HepG2 (cell line): ENCODE data around the gene EIF5B. TPM values are rescaled to one million over a fixed set of nuclear protein-coding genes. Genes with fewer than 3 reads are reported as not detected.

ENCODE experiments used
- ATAC-seq: fragments of 200-7000 bp; cut with Tn5 transposase; 3 replicates; pipeline ENCODE4 v1.9.1; 2020; ENCODE audit warnings: mild to moderate bottlenecking, moderate library complexity
- BruUV-seq: library from RNA; stranded (reverse); fragments of 400-500 nt; replicated peaks from 2 replicates; lab custom pipeline; 2021; lab: Mats Ljungman, UMichigan
- CTCF ChIA-PET: fragments of 300-600 bp; formaldehyde crosslinking; extraction: SDS; loops from one replicate; lab custom pipeline; 2021; ENCODE audit warnings: low total read pairs, inconsistent platforms, low intra/inter-chr PET ratio; lab: Yijun Ruan, JAX
- POLR2A ChIA-PET: fragments of 350-600 bp; sonication (Branson Sonifier 250); formaldehyde crosslinking; loops from one replicate; lab custom pipeline; 2020; ENCODE audit warnings: antibody characterized with exemption, inconsistent platforms; lab: Yijun Ruan, JAX
- DNase-seq: peaks from one replicate; pipeline ENCODE4 v3.0.0-alpha.2; 2015; ENCODE audit warnings: low spot score
- FAIRE-seq: peaks from 3 replicates; lab custom pipeline; 2011; peaks lifted over from hg19 to GRCh38; lab: Jason Lieb, UNC
- H2AFZ ChIP-seq: one replicate; pipeline ENCODE4 v1.6.1; 2011; ENCODE audit warnings: low read length, inconsistent platforms
- H3K27ac ChIP-seq: fragments of 300-600 bp; 3 replicates; pipeline ENCODE4 v1.8.0; 2011; ENCODE audit warnings: mixed run types, mild to moderate bottlenecking, mixed read lengths, low read length, inconsistent platforms; ENCODE audit not compliant: insufficient read depth; ENCODE audit errors: extremely low read length
- H3K27me3 ChIP-seq, 2 experiments: fragments of 200-600 bp in 1 of 2; 2 replicates in 1 of 2; 3 replicates in 1 of 2; pipeline versions ENCODE4 v1.6.0 to v1.8.0; 2011; ENCODE audit warnings: low read length in 2 of 2, mild to moderate bottlenecking in 2 of 2, moderate library complexity in 2 of 2, inconsistent platforms in 1 of 2; ENCODE audit not compliant: insufficient read depth in 2 of 2, control insufficient read depth in 1 of 2
- H3K36me3 ChIP-seq, 2 experiments: fragments of 200-600 bp in 1 of 2; replicated peaks in 1 of 2; 2 replicates in 1 of 2; 3 replicates in 1 of 2; pipeline versions ENCODE4 v1.5.1 to v1.8.0; 2011; ENCODE audit warnings: low read length in 2 of 2, inconsistent platforms in 1 of 2; ENCODE audit not compliant: insufficient read depth in 2 of 2, control insufficient read depth in 1 of 2
- H3K4me1 ChIP-seq: 2 replicates; pipeline ENCODE4 v1.5.1; 2012; ENCODE audit warnings: low read length, inconsistent platforms; ENCODE audit not compliant: insufficient read depth
- H3K4me2 ChIP-seq: 2 replicates; pipeline ENCODE4 v1.6.0; 2011; ENCODE audit warnings: low read depth, low read length, inconsistent platforms
- H3K4me3 ChIP-seq, 3 experiments: fragments of 200-600 bp in 1 of 3; sonication (generic), shearing (Covaris generic) in 1 of 3; replicated peaks in 1 of 3; 2 replicates each; pipeline ENCODE4 v1.5.1; 2011 to 2016; ENCODE audit warnings: low read length in 3 of 3, inconsistent platforms in 2 of 3, low read depth in 2 of 3, mild to moderate bottlenecking in 2 of 3, control low read depth in 1 of 3, mixed read lengths in 1 of 3; ENCODE audit not compliant: insufficient read depth in 1 of 3
- H3K79me2 ChIP-seq: one replicate; pipeline ENCODE4 v1.6.1; 2011; ENCODE audit warnings: low read length, inconsistent platforms; ENCODE audit not compliant: insufficient read depth
- H3K9ac ChIP-seq: 2 replicates; pipeline ENCODE4 v1.6.0; 2011; ENCODE audit warnings: mild to moderate bottlenecking, low read depth, low read length, inconsistent platforms; ENCODE audit not compliant: insufficient read depth
- H3K9me3 ChIP-seq: 2 replicates; pipeline ENCODE4 v1.5.1; 2012; ENCODE audit warnings: mild to moderate bottlenecking, low read length
- H4K20me1 ChIP-seq: 2 replicates; pipeline ENCODE4 v1.6.0; 2011; ENCODE audit warnings: inconsistent platforms, mild to moderate bottlenecking, low read length, moderate library complexity; ENCODE audit not compliant: insufficient read depth
- ATF1 ChIP-seq: IDR thresholded peaks from 2 replicates; pipeline ENCODE4 v1.6.1; 2016; ENCODE audit warnings: mild to moderate bottlenecking, control low read depth
- EP300 ChIP-seq, 3 experiments: sonication (generic) in 1 of 3; formaldehyde crosslinking in 1 of 3; IDR thresholded peaks; 2 replicates each; pipeline versions ENCODE4 v1.5.1 to v1.6.1; 2011 to 2020; ENCODE audit warnings: low read depth in 2 of 3, low read length in 2 of 3, borderline replicate concordance in 1 of 3, improper control_type of control experiment in 1 of 3, mild to moderate bottlenecking in 1 of 3, missing genetic modification reagents in 1 of 3, moderate library complexity in 1 of 3
- HIVEP1 ChIP-seq: sonication (generic); formaldehyde crosslinking; IDR thresholded peaks from 2 replicates; pipeline ENCODE4 v1.4.0; 2020; ENCODE audit warnings: mild to moderate bottlenecking, missing genetic modification reagents
- RBM22 ChIP-seq: fragments of 200-400 bp; formaldehyde crosslinking; optimal IDR thresholded peaks from 2 replicates; pipeline ENCODE3; 2017; ENCODE audit warnings: mild to moderate bottlenecking, low read length, moderate library complexity
- SCMH1 ChIP-seq: sonication (generic); formaldehyde crosslinking; IDR thresholded peaks from 2 replicates; pipeline ENCODE4 v1.9.0; 2021; ENCODE audit warnings: missing genetic modification reagents, mild to moderate bottlenecking, borderline replicate concordance
- SIX4 ChIP-seq: sonication (generic); formaldehyde crosslinking; IDR thresholded peaks from 2 replicates; pipeline ENCODE4 v1.4.0; 2020; ENCODE audit warnings: missing genetic modification reagents
- SMAD9 ChIP-seq: sonication (generic); formaldehyde crosslinking; IDR thresholded peaks from 2 replicates; pipeline ENCODE4 v1.5.1; 2020; ENCODE audit warnings: mild to moderate bottlenecking, missing genetic modification reagents
- SMC3 ChIP-seq: IDR thresholded peaks from 2 replicates; pipeline ENCODE4 v1.6.1; 2011; ENCODE audit warnings: low read length, improper control_type of control experiment
- ZBTB33 ChIP-seq: sonication (generic); formaldehyde crosslinking; IDR thresholded peaks from 2 replicates; pipeline ENCODE4 v1.4.0; 2020; ENCODE audit warnings: missing genetic modification reagents
- ZFP1 ChIP-seq: IDR thresholded peaks from 2 replicates; pipeline ENCODE4 v1.6.1; 2016
- ZNF136 ChIP-seq: sonication (generic); formaldehyde crosslinking; IDR thresholded peaks from 2 replicates; pipeline ENCODE4 v1.8.1; 2022; ENCODE audit warnings: low read depth, mild to moderate bottlenecking, moderate library complexity, missing genetic modification reagents
- ZNF460 ChIP-seq: sonication (generic); formaldehyde crosslinking; IDR thresholded peaks from 2 replicates; pipeline ENCODE4 v1.5.1; 2020; ENCODE audit warnings: missing genetic modification reagents, mild to moderate bottlenecking, borderline replicate concordance
- ZNF550 ChIP-seq: sonication (generic); formaldehyde crosslinking; IDR thresholded peaks from 2 replicates; pipeline ENCODE4 v1.4.0; 2020; ENCODE audit warnings: mild to moderate bottlenecking, missing genetic modification reagents, borderline replicate concordance
- WGBS: methylation state at CpG from one replicate; pipeline ENCODE4 v1.1.6; 2017; ENCODE audit warnings: low lambda C conversion rate; 5-methylcytosine and 5-hydroxymethylcytosine counted together
- in situ Hi-C: cut with HindIII; loops from 2 replicates; pipeline ENCODE4 v1.10.0; 2017; ENCODE audit warnings: low pct_unique_long_range_greater_than_20kb; ENCODE audit not compliant: extremely low pct_ligation_motif_present
- intact Hi-C: fragments of 100-400 bp; cut with micrococcal nuclease; formaldehyde crosslinking; loops from one replicate; pipeline ENCODE4 v1.10.0; 2022; ENCODE audit not compliant: unreplicated experiment
- polyA plus RNA-seq, 8 experiments: library from polyadenylated mRNA; depleted of rRNA in 3 of 8; stranded (reverse) in 7 of 8; unstranded in 1 of 8; fragments of >200 nt; fragmentation: Illumina TruSeq in 4 of 8; extraction: Trizol in 4 of 8; gene quantifications; 2 replicates each; pipeline versions ENCODE4 v1.2.1 to v1.2.3, GENCODE V29; 2011 to 2016; ENCODE audit warnings: low read depth in 4 of 8, missing spikeins in 1 of 8, mixed read lengths in 1 of 8; ENCODE audit not compliant: insufficient read depth in 1 of 8
- total RNA-seq, 5 experiments: library from RNA; depleted of rRNA; stranded (reverse); fragments of >200 nt; fragmentation: Illumina TruSeq; extraction: Trizol; gene quantifications; 2 replicates each; pipeline ENCODE4 v1.2.3, GENCODE V29; 2016; ENCODE audit warnings: low read depth in 1 of 5
- TF ChIP-seq, protein P1 (sequence below): sonication (generic); formaldehyde crosslinking; IDR thresholded peaks from 2 replicates; pipeline ENCODE4 v1.4.0; 2020; ENCODE audit warnings: missing genetic modification reagents

EIF5B gene
- total and polyA plus RNA-seq, 2 of the 13 experiments (the other 11 are each of a cell fraction or from before 2014, with no cell fraction given) = 8.8 to 32.1 TPM

DNA sequence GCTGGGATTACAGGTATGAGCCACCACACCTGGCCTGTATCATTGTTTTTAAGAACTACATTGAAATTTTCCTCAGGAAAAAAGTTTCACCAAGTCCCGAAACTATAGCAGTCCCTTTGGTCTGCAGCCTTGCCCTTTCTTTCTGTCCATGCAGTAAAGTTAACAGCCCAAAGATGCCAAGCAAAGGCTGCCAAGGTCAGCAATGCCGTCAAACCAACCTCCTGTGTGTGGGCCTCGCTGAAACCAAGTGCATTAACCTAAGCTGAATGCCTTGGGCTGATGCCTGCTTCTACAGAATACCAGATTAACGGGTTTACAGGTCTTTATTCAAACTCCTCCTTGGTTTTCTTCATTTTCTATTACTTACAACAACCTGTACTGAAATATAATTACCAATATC, 73.1 kb downstream of the EIF5B start:
- peaks cover 22 to 76% of the 10 kb centered on the region in 2 experiments for H3K36me3 ChIP-seq
- H3K4me1 ChIP-seq = peaks cover 1% of the 10 kb centered on the region
- H3K9me3 ChIP-seq = no peaks in the 10 kb centered on the region
- no peaks in the 10 kb centered on the region for H4K20me1 ChIP-seq
- no peaks in the 10 kb centered on the region for H3K27me3 ChIP-seq
- in situ Hi-C loops (no loop called here), intact Hi-C loops (no loop called here)
- DNase-seq (no peak), FAIRE-seq (no peak), ATAC-seq (no peak)
- POLR2A ChIA-PET = no interaction called here
- no peak overlapping the region for H2AFZ ChIP-seq
- no TSS peak for BruUV-seq
- CTCF ChIA-PET = no interaction called here
- WGBS = 96% methylated on average over 4 of the region's 4 CpGs
- H3K9ac ChIP-seq = no peak overlapping the region
- H3K4me3 ChIP-seq = no peak overlapping the region
- H3K27ac ChIP-seq = no peak overlapping the region
- TF ChIP-seq ATF1 (CRISPR knock-in tag) (no peak), SCMH1 (CRISPR knock-in tag) (no peak)
- no peaks in the 10 kb centered on the region for H3K79me2 ChIP-seq
- no peak overlapping the region for H3K4me2 ChIP-seq

DNA sequence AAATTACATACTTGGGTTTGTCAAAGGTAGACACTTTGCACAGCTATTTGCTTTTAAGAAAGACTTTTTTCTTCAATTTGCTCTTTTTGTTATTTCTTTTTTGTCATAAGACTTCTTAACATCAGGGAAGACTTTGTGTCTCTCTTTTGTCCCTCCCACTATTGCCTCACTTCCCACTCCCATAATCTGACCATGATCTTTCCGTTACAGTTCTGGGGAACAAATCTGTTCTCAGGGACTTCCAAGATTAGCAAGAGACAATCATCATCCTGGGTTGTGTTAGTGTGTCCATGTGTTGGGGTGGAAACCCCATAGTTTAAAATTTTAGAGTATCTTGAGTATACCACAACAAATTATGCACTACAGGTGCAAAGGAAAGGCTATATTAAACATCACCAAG, 77.4 kb downstream of the EIF5B start:
- WGBS = 94% methylated on average over 1 of the region's 1 CpG
- H3K4me2 ChIP-seq = no peak overlapping the region
- intact Hi-C loops (no loop called here), in situ Hi-C loops (no loop called here)
- H3K36me3 ChIP-seq = peaks cover 19 to 92% of the 10 kb centered on the region in 2 experiments
- H3K79me2 ChIP-seq = no peaks in the 10 kb centered on the region
- CTCF ChIA-PET = no interaction called here
- BruUV-seq = no TSS peak
- no peaks in the 10 kb centered on the region for H3K4me1 ChIP-seq
- H3K9me3 ChIP-seq = no peaks in the 10 kb centered on the region
- ATAC-seq (no peak), FAIRE-seq (no peak), DNase-seq (no peak)
- no peaks in the 10 kb centered on the region for H4K20me1 ChIP-seq
- H3K4me3 ChIP-seq = no peak overlapping the region
- H3K9ac ChIP-seq = no peak overlapping the region
- no peak overlapping the region for H2AFZ ChIP-seq
- no peak overlapping the region for H3K27ac ChIP-seq
- POLR2A ChIA-PET = no interaction called here
- H3K27me3 ChIP-seq = no peaks in the 10 kb centered on the region
- no peak for TF ChIP-seq HIVEP1 (CRISPR knock-in tag)
- TF ChIP-seq ZNF550 (CRISPR knock-in tag) = no peak
- TF ChIP-seq ZNF136 (CRISPR knock-in tag) = no peak
- TF ChIP-seq ZFP1 = no peak
- no peak for TF ChIP-seq SIX4 (CRISPR knock-in tag)
- TF ChIP-seq RBM22 = no peak
- no peak for TF ChIP-seq SMC3
- TF ChIP-seq, protein P1, sequence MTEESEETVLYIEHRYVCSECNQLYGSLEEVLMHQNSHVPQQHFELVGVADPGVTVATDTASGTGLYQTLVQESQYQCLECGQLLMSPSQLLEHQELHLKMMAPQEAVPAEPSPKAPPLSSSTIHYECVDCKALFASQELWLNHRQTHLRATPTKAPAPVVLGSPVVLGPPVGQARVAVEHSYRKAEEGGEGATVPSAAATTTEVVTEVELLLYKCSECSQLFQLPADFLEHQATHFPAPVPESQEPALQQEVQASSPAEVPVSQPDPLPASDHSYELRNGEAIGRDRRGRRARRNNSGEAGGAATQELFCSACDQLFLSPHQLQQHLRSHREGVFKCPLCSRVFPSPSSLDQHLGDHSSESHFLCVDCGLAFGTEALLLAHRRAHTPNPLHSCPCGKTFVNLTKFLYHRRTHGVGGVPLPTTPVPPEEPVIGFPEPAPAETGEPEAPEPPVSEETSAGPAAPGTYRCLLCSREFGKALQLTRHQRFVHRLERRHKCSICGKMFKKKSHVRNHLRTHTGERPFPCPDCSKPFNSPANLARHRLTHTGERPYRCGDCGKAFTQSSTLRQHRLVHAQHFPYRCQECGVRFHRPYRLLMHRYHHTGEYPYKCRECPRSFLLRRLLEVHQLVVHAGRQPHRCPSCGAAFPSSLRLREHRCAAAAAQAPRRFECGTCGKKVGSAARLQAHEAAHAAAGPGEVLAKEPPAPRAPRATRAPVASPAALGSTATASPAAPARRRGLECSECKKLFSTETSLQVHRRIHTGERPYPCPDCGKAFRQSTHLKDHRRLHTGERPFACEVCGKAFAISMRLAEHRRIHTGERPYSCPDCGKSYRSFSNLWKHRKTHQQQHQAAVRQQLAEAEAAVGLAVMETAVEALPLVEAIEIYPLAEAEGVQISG (CRISPR knock-in tag) = no peak
- TF ChIP-seq ZBTB33 = no peak
- no peak for TF ChIP-seq EP300 (IDR thresholded peaks at IDR 0.05; ENCODE audit: low read depth in 2 of 2, low read length in 2 of 2)
- TF ChIP-seq EP300 (CRISPR knock-in tag; IDR thresholded peaks at IDR 0.05; ENCODE audit: borderline replicate concordance) = no peak
- no peak for TF ChIP-seq SMAD9
- no peak for TF ChIP-seq ZNF460 (CRISPR knock-in tag)
